ENCODE data around the gene ADCY1.

ADCY1 gene

DNA sequence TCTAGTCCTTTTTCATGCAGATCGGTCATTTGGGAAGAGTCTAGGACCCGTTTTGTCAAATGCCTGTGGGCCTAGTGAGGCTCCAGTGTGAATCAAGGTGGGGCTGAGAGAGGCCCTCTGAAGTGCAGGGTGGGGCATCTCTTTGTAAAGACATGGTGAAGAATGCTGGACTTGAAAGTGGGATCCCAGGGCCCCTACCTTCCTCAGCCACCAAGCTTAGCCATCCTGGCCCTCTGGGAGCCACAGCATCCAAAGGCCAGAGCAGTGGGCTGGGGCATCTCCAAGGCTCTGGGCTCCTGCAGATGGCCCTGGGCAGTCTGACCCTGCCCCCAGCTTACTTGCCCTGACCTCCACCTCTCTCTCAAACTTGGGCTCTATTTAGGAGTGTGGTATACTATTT, 78.5 kb downstream of the ADCY1 start:
- no peaks in the 10 kb centered on the region for H3K4me1 ChIP-seq (ENCODE audit: insufficient read depth, low read length, poor library complexity, severe bottlenecking)
- H3K9me3 ChIP-seq (ENCODE audit: insufficient read depth, low read depth, low read length), result no peaks in the 10 kb centered on the region
- no peak overlapping the region for H2AFZ ChIP-seq (ENCODE audit: low read length)
- no peak overlapping the region for H3K4me2 ChIP-seq (ENCODE audit: low read depth, low read length, poor library complexity, severe bottlenecking)
- H3K27me3 ChIP-seq (ENCODE audit: insufficient read depth, low read length, poor library complexity, severe bottlenecking), result no peaks in the 10 kb centered on the region
- H3K36me3 ChIP-seq (ENCODE audit: insufficient read depth, low read length), result no peaks in the 10 kb centered on the region
- H3K79me2 ChIP-seq (ENCODE audit: insufficient read depth, low read length), result no peaks in the 10 kb centered on the region
- H3K9me2 ChIP-seq (replicated peaks; ENCODE audit: low read depth, low read length), result no peaks in the 10 kb centered on the region
- H3F3A ChIP-seq (ENCODE audit: low read depth), result no peaks in the 10 kb centered on the region
- no peaks in the 10 kb centered on the region for H4K20me1 ChIP-seq (ENCODE audit: insufficient read depth, low read length, poor library complexity, severe bottlenecking)
- TF ChIP-seq, protein P1, sequence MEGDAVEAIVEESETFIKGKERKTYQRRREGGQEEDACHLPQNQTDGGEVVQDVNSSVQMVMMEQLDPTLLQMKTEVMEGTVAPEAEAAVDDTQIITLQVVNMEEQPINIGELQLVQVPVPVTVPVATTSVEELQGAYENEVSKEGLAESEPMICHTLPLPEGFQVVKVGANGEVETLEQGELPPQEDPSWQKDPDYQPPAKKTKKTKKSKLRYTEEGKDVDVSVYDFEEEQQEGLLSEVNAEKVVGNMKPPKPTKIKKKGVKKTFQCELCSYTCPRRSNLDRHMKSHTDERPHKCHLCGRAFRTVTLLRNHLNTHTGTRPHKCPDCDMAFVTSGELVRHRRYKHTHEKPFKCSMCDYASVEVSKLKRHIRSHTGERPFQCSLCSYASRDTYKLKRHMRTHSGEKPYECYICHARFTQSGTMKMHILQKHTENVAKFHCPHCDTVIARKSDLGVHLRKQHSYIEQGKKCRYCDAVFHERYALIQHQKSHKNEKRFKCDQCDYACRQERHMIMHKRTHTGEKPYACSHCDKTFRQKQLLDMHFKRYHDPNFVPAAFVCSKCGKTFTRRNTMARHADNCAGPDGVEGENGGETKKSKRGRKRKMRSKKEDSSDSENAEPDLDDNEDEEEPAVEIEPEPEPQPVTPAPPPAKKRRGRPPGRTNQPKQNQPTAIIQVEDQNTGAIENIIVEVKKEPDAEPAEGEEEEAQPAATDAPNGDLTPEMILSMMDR (conservative IDR thresholded peaks at IDR 0.05; ENCODE audit: low read length), result no peak
- no peak for TF ChIP-seq EZH2phosphoT487 (IDR thresholded peaks at IDR 0.05; ENCODE audit: borderline replicate concordance)
- no peak overlapping the region for H3K4me3 ChIP-seq (ENCODE audit: low read length, poor library complexity, severe bottlenecking)
- no peak overlapping the region for H3K9ac ChIP-seq (ENCODE audit: low read depth, low read length, poor library complexity, severe bottlenecking)

DNA sequence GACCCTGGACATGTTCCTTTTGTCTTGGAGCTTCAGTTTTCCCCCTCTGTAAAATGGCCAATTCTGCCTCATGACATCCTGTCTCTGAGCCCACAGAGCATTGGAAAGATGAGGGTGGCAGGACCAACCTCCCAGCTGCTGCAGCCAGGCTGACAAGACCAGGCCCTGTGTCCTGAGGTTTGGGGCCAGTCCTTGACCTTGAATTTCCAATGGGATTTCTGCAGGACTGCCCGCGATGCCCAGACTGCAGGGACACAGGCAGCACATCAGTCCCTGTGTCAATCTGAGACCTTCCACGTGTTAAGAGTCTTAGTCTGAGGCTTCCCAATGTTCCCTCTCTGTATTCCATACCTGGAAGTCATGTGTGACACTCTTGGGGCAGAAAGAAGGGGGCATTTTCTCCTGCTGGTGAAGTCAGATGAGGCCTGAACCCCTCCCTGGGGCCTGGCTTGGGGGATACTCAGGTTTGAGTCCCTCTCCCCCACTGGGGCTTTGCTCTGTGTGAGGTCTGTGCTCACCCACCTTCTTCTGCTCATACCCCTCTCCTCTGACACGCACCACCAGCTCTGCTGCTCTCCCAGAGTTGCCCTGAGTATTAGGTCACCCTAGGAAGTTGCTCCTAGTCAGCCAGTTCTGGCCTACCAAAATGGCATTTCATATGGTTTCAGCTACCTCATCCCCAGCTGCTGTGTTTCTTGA, 79.2 kb downstream of the ADCY1 start:
- no peaks in the 10 kb centered on the region for H3F3A ChIP-seq (ENCODE audit: low read depth)
- no peaks in the 10 kb centered on the region for H3K36me3 ChIP-seq (ENCODE audit: insufficient read depth, low read length)
- no peak overlapping the region for H3K4me2 ChIP-seq (ENCODE audit: low read depth, low read length, poor library complexity, severe bottlenecking)
- no peaks in the 10 kb centered on the region for H3K4me1 ChIP-seq (ENCODE audit: insufficient read depth, low read length, poor library complexity, severe bottlenecking)
- H2AFZ ChIP-seq (ENCODE audit: low read length), result no peak overlapping the region
- no peaks in the 10 kb centered on the region for H3K9me3 ChIP-seq (ENCODE audit: insufficient read depth, low read depth, low read length)
- no peaks in the 10 kb centered on the region for H4K20me1 ChIP-seq (ENCODE audit: insufficient read depth, low read length, poor library complexity, severe bottlenecking)
- no peak for TF ChIP-seq EZH2phosphoT487 (IDR thresholded peaks at IDR 0.05; ENCODE audit: borderline replicate concordance)
- TF ChIP-seq, protein P1 (conservative IDR thresholded peaks at IDR 0.05; ENCODE audit: low read length), result no peak
- no peaks in the 10 kb centered on the region for H3K27me3 ChIP-seq (ENCODE audit: insufficient read depth, low read length, poor library complexity, severe bottlenecking)
- H3K79me2 ChIP-seq (ENCODE audit: insufficient read depth, low read length), result no peaks in the 10 kb centered on the region
- no peak overlapping the region for H3K9ac ChIP-seq (ENCODE audit: low read depth, low read length, poor library complexity, severe bottlenecking)
- no peaks in the 10 kb centered on the region for H3K9me2 ChIP-seq (replicated peaks; ENCODE audit: low read depth, low read length)
- no peak overlapping the region for H3K4me3 ChIP-seq (ENCODE audit: low read length, poor library complexity, severe bottlenecking)

DNA sequence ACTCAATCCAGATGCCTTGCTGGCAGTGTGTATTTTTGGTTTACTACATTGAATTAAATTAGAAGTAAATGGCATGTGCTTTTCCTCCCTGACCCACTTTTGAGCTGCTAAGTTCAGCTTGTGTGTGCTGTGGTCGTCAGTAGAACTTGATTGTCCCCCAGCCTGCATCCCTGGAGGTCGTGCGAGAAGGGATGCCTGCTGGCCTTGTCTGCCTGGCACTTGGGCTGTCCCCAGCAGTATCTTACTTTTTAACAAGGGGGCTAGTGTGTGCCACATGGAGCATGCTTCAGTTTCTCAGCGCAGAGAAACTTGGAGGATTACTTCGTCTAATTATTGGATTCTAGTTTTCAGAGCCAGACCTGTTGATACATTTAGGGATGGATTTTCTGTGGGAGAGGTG, 80.2 kb downstream of the ADCY1 start:
- H3K9me3 ChIP-seq (ENCODE audit: insufficient read depth, low read depth, low read length), result no peaks in the 10 kb centered on the region
- H3K9me2 ChIP-seq (replicated peaks; ENCODE audit: low read depth, low read length), result no peaks in the 10 kb centered on the region
- no peak overlapping the region for H3K4me3 ChIP-seq (ENCODE audit: low read length, poor library complexity, severe bottlenecking)
- H3F3A ChIP-seq (ENCODE audit: low read depth), result no peaks in the 10 kb centered on the region
- no peak overlapping the region for H3K4me2 ChIP-seq (ENCODE audit: low read depth, low read length, poor library complexity, severe bottlenecking)
- H3K4me1 ChIP-seq (ENCODE audit: insufficient read depth, low read length, poor library complexity, severe bottlenecking), result no peaks in the 10 kb centered on the region
- H2AFZ ChIP-seq (ENCODE audit: low read length), result no peak overlapping the region
- no peaks in the 10 kb centered on the region for H3K79me2 ChIP-seq (ENCODE audit: insufficient read depth, low read length)
- no peak overlapping the region for H3K9ac ChIP-seq (ENCODE audit: low read depth, low read length, poor library complexity, severe bottlenecking)
- H3K36me3 ChIP-seq (ENCODE audit: insufficient read depth, low read length), result no peaks in the 10 kb centered on the region
- H4K20me1 ChIP-seq (ENCODE audit: insufficient read depth, low read length, poor library complexity, severe bottlenecking), result no peaks in the 10 kb centered on the region
- TF ChIP-seq EZH2phosphoT487 (IDR thresholded peaks at IDR 0.05; ENCODE audit: borderline replicate concordance), result no peak
- TF ChIP-seq, protein P1 (conservative IDR thresholded peaks at IDR 0.05; ENCODE audit: low read length), result no peak
- H3K27me3 ChIP-seq (ENCODE audit: insufficient read depth, low read length, poor library complexity, severe bottlenecking), result no peaks in the 10 kb centered on the region

Data from Loucy (cell line).